NOMO-1 treated with DMSO at 0.1 percent for 48 hours (cell line): ENCODE data around the gene CTSS.
"Not testable (repeated sequence)": the region's sequence is repeated elsewhere in the genome, so short reads cannot be mapped to it uniquely, and the experiment has no call there.

Experiments
- DNase-seq: peaks from one replicate; lab custom pipeline; 2025; ENCODE audit not compliant: unreplicated experiment; lab: John Stamatoyannopoulos, UW

The CTSS gene

DNA sequence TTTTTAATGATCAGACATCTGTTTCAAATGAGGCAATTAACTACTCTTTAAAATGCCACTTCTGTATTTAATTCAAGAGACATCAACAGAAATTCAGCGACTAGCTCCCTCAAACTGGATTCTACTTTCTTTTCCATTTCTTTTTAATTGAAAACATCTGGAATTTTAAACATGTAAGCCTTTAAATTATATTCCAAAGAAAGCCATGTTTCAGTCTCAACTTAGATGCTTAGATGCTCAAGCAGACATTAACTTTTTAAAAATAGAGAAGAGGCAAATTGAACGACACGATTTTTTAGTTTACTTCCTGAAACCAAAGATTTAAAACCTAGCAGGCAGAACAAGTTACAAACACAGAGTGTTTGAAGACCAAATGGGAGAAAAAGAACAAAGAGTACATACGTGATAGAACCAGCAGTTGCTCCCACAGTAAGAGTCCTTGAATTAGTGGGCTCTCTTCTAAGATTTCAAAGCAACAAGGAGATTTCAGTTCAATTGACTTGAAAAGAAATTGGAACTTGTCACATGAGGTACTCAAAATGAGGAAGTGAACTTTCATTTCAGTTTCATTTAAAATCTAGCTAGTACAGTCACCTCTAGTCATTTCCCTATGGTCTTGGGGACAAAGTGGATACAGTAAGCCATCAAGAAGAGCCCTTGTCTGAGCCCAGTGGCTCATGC, at the start of gene CTSS:
Gene CTSS, minus strand, starts transcription at position 483 of the 681 bp plus-strand sequence. CDS start 1,015 bp downstream, outside the sequence.
- peak; percentile 96 for DNase-seq

DNA sequence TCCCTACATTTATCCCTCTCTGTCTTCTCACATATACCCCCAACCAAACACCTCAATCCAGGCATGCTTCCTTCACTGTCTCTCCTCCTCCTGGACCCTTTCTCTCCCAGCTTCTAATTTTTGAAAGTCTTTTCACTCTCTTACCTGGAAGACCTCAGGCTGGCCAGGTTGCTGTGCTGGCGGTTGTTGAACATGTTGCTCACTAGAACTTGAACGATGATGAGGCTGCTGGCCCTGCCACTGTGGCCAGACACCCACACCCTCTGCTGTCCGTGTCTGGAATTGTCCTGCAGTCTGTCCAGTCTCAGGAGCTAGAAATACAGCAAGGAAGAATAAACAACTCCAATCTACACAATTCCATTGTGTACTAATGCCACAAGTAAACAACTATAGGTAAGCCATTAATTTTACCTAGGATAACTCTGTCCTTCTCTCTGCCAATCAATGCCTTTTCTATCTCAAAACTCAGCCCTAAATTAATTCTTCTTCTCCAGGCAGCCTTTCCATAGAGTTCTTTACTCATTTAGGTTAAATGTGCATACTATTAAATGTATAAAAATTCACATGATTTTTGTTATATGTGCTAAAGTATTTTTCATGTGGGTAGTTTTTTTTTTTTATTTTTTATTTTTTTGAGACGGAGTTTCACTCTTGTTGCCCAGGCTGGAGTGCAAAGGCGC, 47.6 kb upstream of the CTSS start:
- DNase-seq: peak; percentile 29

DNA sequence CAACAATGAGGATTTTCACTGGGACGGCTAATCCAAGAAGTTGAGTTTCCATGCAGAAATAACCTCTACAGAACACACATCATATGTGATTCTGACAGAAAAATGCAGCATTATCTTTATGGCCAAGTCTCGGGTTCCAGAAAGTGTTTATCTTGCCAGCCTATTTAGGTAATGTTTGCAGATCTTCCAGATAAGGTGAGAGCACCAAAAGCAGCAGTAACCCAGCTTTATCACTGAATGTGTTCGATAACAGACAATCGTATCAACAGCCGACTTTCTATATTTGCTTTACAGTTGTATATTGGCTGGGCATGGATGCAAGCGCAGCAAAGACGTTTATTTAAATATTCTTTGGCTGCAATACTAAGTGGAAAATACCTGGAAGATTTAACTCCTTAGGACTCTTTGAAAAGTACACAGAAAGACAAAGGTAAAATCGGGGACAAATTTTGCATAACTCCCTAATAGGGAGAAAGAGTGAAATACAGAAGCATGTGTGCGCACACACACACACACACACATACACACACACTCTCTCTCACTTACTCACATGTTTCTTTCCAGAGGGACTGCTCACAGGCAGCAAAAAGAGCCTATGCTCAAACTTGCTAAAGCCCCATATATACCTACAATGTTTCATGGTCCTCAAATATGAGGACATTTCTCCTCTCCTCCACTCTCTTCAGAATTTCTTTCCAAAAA, 45.5 kb upstream of the CTSS start:
- DNase-seq: no peak

DNA sequence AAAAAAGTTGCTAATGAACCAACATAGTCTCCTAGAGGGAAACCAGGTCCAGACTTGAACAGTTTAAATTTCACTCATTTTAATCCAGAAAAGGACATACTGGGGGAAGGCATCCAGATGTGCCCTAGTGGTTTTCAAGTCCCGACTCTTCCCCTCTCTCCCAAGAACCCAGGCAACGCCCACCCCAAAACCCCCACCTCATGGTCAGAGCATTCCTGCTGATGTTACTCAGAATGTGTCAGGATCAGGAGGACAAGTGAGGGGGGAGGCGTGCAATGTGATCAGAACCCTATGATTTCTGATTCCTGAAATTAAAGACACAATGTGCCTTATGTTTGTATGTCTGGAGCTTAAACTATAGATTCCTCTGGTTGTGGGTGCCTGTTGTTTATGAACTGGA, 44.1 kb upstream of the CTSS start:
- DNase-seq: no peak

DNA sequence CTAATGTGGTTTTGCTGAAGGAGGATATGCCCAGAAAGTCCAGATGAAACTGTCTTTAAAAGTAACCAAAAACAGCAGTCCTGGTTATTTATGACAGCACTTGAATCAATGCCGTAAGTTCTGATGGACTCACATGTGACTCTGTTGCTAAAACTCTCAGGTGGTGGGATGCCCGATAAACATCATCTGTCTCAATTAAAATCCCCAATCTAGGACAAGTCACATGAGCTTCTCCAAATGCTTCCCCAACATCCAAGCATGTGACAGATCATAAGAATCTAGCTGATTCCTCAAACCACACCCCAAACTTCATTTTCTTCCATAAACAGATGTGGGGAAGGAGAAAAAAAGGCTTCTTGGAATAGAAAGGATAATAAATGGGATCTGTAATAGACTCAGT, 43.3 kb upstream of the CTSS start:
- no peak for DNase-seq

DNA sequence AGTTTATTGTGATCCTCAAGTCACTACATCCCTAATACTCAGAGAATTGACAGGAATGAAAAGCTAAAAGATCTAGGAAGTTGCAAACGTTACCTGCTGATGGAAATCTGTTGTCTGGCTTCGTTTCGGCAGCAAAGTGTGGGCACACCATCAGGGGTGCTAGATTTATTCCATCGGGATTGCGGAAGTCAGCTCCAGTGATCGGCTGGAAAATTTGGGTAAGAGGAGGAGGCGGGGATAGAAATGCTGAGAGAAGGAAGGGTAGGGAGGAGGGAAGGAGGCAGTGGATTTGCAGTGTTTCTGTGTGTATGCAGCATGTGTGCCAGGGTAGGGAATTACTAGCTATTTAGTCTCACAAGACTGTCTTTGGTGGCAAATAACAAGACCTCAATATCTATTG, 42.5 kb upstream of the CTSS start, which contains the start of gene CTSK:
Gene CTSK, minus strand, starts transcription at position 140 of the 400 bp plus-strand sequence. CDS start 1,455 bp downstream, outside the sequence.
- no peak for DNase-seq

DNA sequence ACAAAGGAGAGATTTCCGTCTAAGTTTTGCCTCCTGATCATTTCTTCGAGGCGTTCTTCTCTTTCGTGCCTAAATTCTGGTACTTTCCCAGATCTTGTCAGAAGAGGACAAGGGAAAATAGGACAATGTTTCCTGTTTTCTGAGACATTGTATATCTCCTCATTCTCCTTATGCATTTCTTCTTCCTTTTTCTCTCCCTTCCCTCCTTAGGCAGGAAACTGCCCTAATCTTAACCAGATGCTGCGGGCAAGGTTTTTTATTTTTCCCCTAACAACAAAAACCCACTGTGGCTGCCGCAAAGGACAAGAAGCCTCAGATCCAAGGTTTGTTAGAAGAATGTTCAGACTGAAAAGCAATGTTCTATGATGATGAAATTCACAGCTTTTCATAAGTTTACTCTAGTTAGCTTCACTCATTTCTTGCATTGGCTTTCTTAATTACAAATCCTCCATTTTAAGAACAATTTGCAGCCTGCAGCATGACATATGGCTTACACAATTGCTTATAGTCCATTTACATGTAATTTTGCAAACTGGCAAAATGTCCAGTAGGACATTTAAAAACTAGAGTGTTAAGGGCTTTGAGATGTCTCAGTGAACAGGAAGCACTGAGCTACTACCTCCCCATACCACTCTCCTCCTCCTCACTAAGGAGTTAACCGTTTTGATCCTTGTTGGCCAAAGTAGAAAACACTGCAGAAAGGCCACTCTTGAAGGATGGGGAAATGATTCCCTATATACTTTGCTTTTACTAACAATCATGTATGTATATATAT, 41.9 kb upstream of the CTSS start:
- DNase-seq: no peak

DNA sequence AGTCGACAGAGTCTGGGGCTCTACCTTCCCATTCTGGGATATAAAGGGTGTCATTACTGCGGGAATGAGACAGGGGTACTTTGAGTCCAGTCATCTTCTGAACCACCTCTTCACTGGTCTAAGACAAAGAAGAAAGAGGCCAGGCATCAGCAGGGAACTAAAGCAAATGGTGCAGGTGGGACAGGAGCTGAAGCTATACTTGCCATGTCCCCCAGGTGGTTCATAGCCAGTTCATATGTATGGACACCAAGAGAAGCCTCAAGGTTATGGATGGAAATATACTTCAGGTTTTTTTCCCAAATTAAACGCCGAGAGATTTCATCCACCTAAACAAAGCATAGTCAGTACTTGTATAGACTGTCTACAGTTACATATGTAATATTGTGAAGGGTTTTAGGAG, 40.3 kb upstream of the CTSS start:
- no peak for DNase-seq

DNA sequence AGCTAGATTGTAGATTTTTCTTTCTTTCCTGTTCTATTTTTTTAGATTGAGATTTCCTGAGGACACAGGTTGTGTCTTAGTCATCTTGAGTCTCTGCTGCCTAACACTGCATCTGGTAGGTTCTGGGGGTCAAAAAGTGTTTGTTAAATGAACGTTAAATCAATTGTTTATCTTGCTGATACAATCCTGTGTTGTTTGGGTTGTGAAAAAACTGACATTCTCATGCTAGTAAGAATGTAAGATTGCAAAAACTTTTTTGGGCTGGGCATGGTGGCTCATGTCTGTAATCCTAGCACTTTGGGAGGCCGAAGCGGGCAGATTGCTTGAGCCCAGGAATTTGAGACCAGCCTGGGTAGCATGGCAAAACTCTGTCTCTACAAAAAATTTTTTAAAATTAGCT, 39.1 kb upstream of the CTSS start:
- DNase-seq: no peak

DNA sequence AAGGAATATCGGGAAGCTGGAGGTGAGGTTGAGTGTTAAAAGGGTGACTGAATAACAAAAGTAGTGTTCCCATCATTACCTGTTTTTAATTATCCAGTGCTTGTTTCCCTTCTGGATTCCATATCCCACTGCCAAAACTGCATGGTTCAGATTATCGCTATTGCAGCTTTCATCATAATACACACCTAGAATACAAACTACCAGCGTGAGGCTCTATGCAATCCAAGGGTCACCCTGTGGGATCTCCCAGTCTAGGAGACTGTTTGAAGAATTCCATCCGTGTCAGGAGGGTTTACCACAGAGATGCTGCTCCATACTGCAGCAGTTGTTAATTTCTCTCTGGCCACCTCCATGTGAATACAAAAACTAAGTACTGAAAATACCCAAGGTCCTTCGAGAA, 33.5 kb upstream of the CTSS start:
- no peak for DNase-seq

DNA sequence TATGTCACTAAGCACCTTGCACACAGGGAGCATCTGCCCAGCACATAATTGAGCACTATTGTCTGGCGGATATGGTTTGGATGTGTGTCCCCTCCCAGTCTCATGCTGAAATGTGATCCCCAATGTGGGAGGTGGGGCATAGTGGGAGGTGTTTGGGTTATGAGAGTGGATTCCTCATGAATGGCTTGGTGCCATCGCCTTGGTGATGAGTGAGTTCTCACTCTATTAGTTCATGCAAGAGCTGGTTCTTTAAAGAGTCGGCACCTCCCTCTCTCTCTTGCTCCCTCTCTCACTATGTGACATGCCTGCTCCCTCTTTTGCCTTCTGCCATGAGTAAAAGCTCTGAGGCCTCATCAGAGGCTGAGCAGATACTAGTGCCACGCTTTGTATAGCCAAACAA, 32.9 kb upstream of the CTSS start:
- DNase-seq: no peak

DNA sequence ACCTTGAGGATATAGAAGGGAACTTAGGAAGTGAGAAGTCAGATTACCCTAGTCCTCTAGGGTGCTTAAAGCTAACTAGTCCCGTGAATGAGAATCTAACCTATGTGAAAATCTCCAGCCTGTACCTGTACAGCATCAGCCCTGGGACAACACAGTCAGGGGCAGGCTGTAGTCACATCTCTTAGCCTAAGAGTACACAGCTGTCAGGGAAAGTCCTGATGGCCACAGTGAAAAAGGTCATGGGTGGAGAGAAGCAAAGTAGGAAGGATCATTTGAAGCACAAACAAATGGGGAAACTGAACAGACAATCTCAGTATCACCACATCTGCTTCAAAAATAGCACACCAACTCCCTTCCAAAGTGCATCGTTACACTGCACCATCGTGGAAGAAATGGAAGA, 30.8 kb upstream of the CTSS start:
- DNase-seq: no peak

DNA sequence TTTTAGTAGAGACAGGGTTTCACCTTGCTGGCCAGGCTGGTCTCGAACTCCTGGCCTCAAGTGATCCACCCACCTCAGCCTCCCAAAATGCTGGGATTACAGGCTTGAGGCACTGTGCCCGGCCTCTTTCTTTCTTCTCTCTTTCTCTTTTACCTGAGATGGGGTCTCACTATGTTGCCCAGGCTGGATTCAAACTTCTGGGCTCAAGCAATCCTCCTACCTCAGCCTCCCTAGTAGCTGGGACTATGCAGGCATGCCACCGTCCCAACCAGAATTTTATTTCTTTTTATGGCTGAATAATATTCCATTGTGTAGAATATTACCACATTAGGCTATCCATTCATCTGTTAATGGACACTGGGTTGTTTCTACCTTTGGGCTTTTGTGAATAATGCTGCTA, 28.2 kb upstream of the CTSS start:
- not testable (repeated sequence) for DNase-seq

DNA sequence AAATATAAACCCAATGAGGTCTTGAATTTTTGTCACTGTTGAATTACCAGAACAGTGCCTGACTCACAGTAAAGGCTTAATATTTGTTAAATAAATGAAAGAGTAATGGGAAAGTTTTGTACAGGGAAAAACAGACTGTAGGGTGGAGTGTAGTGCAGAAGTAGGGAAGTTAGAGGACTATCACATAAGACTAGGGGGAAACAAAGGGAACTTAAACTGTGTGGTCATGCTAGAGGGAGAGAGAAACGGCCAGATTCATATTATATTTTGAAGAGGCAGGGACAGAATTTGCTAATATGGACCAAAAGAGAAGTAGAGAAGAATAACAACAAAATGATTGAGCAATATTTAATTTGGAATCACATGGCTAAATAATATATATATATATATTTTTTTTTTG, 27.6 kb upstream of the CTSS start:
- peak; percentile 28 for DNase-seq

DNA sequence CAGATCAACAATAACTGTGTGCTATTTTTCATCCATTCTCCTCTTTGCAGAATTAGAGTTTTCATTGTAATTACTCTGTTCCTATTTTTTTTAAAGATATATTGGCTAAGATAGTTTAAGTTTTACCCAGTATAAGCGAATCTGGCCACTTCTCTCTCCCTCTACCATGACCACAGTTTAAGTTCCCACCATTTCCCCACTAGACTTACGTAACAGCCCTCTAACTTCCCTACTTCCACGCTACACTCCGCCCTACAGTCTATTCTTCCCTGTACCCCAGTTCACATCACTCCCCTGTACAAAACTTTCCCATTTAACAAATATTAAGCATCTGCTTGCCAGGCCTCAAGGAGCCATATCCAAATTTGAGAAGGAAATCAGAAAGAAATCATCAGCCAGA, 26.0 kb upstream of the CTSS start:
- DNase-seq: peak; percentile 62

DNA sequence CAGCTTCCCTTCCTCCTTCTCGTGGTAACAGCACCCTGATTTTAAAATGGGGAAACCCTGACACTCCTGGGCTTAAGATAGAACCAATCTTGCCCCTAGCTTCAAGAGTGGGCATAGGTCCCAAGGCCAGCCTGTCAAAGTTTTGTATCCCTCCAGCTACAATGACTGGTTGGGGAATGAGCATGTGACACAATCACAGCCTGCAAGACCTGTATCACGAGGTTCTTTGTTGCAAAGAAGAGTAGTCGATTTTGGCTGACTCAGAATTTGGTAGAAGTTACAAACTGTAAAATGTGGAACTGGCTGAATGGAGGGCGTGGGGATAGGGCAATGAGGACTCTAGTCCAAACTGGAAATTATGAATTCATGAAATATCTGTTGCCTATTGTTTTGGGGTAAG, 23.8 kb upstream of the CTSS start:
- DNase-seq: peak; percentile 43

DNA sequence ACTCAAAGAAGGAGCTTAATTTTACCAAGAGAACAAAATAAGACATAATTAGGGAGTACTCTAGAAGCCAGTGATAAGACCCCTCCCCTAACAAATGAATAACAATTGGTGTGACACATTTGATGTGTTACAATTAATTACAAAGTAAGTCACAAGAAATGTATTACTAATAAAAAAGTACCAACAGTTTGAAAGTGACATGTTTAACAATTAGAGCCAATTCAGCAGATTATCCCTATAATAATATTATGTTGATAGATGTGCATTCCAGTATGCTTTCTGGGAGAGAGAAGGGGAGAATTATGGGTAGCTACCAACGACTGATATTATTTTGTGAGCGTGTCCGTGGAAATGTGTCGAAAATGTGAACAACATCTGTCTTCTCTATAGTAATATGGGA, 23.4 kb upstream of the CTSS start:
- DNase-seq: no peak

DNA sequence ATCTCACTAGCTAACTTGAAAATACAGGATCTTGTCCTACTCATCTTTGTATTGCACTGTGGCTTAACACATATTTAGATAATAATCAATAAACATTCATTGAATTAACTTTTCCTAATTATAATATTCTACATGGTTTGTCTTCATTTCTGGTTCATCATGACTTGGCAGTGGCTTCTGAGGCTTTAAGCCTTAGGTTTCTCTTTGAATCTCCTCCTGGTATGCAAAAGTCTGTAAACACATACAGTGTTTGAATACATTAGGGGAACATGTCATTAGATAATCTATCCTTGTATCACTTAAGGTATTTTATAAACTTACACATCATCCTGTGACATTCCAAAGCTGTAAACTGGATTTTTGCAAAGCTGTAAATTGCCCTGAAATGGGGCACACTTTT, 21.9 kb upstream of the CTSS start:
- no peak for DNase-seq

DNA sequence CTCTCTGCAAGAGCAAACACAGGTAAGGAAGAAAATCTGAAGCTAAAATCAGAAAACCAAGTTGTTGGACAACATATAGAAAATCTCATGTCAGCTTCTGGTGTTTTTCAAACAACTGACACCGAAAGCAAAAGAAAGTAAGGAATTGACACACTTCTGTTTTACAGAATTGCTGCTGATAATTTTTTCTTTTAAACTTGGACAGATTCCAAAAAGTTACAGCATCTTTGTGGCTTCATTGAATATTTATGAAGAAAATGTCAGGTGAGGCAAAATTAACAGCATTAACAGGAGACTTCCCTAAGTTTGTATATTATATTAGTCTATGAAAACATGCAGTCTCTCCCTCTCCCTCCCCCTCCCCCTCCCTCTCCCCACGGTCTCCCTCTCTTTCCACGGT, 14.9 kb upstream of the CTSS start:
- peak; percentile 4 for DNase-seq

DNA sequence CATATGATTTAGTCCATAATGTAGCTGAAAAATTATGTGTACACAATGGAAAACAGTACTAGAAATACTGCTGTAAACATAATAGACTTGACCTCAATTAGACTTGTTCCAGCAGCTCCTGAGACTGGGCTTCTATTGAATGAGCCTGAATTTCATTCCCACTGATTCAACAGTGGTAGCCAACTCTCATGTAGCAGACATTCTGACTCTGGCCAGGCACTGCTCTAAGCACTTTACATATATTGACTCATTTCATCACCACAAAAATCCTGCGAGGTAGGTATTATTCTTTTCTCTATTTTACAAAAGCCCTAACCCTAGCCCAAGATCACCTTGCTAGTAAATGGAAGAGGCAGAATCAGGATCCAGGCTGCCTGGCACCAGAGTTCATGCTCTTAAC, 12.8 kb upstream of the CTSS start:
- no peak for DNase-seq

DNA sequence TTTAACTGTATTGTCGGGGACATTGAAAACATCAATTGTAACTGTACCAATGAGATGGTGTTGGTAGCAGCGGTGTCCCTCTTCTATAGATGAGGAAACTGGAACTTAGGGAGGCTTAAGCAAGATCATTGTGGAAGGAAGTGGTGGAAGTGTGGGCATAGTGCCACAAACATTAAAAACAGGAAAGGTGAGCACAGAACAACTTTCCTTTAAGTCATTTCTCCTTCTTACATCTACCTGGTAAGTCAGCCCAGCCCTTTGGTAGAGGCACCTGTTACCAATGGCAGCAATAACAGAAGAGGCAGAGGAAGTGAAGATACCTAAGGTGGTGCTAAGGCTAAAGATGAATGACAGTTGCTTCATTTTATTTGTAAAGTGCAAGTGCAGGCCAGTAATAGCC, 12.0 kb upstream of the CTSS start:
- DNase-seq: peak; percentile 31
